GM19240 (cell line): ENCODE data around the gene C3orf62.

ENCODE experiments used
- DNase-seq: peaks from one replicate; pipeline ENCODE4 v3.0.0; 2011; ENCODE audit warnings: low spot score; ENCODE audit not compliant: insufficient read length

C3orf62 gene

GRCh38 chr3:49276475-49277382 is at the start of gene C3orf62:
C3orf62 (minus strand) TSS chr3:49277232; CDS start chr3:49276872, 360 bp downstream.
- peak; percentile 45 for DNase-seq

GRCh38 chr3:49324768-49325167 is 47.7 kb upstream of the C3orf62 start:
- DNase-seq, result no peak

GRCh38 chr3:49316696-49317457 is 39.8 kb upstream of the C3orf62 start:
- no peak for DNase-seq

- DNase-seq, result no peak
Observed at GRCh38 chr3:49313896-49314688, 37.1 kb upstream of the C3orf62 start.

- DNase-seq, result no peak
Observed at GRCh38 chr3:49311283-49311682, 34.3 kb upstream of the C3orf62 start.

- no peak for DNase-seq
Observed at GRCh38 chr3:49310677-49311076, 33.6 kb upstream of the C3orf62 start.

GRCh38 chr3:49305608-49306007 is 28.6 kb upstream of the C3orf62 start:
- no peak for DNase-seq

- DNase-seq, result no peak
Observed at GRCh38 chr3:49302613-49303012, 25.6 kb upstream of the C3orf62 start.

GRCh38 chr3:49300595-49300994 is 23.6 kb upstream of the C3orf62 start:
- DNase-seq, result no peak

- no peak for DNase-seq
Observed at GRCh38 chr3:49298511-49298910, 21.5 kb upstream of the C3orf62 start.

GRCh38 chr3:49296781-49297411 is 19.9 kb upstream of the C3orf62 start:
- DNase-seq, result no peak

GRCh38 chr3:49295489-49296058 is 18.5 kb upstream of the C3orf62 start:
- no peak for DNase-seq

GRCh38 chr3:49294343-49294742 is 17.3 kb upstream of the C3orf62 start:
- no peak for DNase-seq

- DNase-seq, result no peak
Observed at GRCh38 chr3:49283997-49284396, 7.0 kb upstream of the C3orf62 start.

- DNase-seq, result no peak
Observed at GRCh38 chr3:49279376-49279775, 2.3 kb upstream of the C3orf62 start.

GRCh38 chr3:49278548-49278947 is 1.5 kb upstream of the C3orf62 start:
- DNase-seq, result no peak

- no peak for DNase-seq
Observed at GRCh38 chr3:49277383-49277775, 347 bp upstream of the C3orf62 start.

- no peak for DNase-seq
Observed at GRCh38 chr3:49273825-49274532, 3.1 kb downstream of the C3orf62 start.

GRCh38 chr3:49271047-49271446 is 6.0 kb downstream of the C3orf62 start:
- DNase-seq, result no peak

- DNase-seq, result no peak
Observed at GRCh38 chr3:49270156-49270500, 6.9 kb downstream of the C3orf62 start.
